ENCODE data around the gene ZBTB7A.

ZBTB7A gene

GRCh38 chr19:4101496-4101770 lies 34.7 kb upstream of the ZBTB7A start:
- DNase-seq (ENCODE audit: low read depth) = no peak
- H3K4me3 ChIP-seq (ENCODE audit: low read depth, low read length) = no peak overlapping the region
- TF ChIP-seq MAX (IDR thresholded peaks at IDR 0.05; ENCODE audit: low read depth, low read length) = no peak

GRCh38 chr19:4100647-4101495 lies 34.2 kb upstream of the ZBTB7A start:
- H3K4me3 ChIP-seq (ENCODE audit: low read depth, low read length) = no peak overlapping the region
- no peak for TF ChIP-seq POLR2A (IDR thresholded peaks at IDR 0.05; ENCODE audit: extremely low read depth, insufficient read length)
- TF ChIP-seq CTCF (IDR thresholded peaks at IDR 0.05; ENCODE audit: low read depth, low read length) = no peak
- TF ChIP-seq MYC (IDR thresholded peaks at IDR 0.05; ENCODE audit: low read depth, low read length) = no peak
- no peak for TF ChIP-seq MAX (IDR thresholded peaks at IDR 0.05; ENCODE audit: low read depth, low read length)
- peak; percentile 61 for DNase-seq (ENCODE audit: low read depth)

GRCh38 chr19:4099041-4099764 lies 32.5 kb upstream of the ZBTB7A start:
- no peak for TF ChIP-seq MYC (IDR thresholded peaks at IDR 0.05; ENCODE audit: low read depth, low read length)
- TF ChIP-seq POLR2A (IDR thresholded peaks at IDR 0.05; ENCODE audit: extremely low read depth, insufficient read length) = no peak
- no peak for TF ChIP-seq CTCF (IDR thresholded peaks at IDR 0.05; ENCODE audit: low read depth, low read length)
- DNase-seq (ENCODE audit: low read depth) = peak; percentile 88
- H3K4me3 ChIP-seq (ENCODE audit: low read depth, low read length) = no peak overlapping the region

- H3K4me3 ChIP-seq (ENCODE audit: low read depth, low read length) = no peak overlapping the region
- DNase-seq (ENCODE audit: low read depth) = no peak
- no peak for TF ChIP-seq MYC (IDR thresholded peaks at IDR 0.05; ENCODE audit: low read depth, low read length)
- TF ChIP-seq MAX (IDR thresholded peaks at IDR 0.05; ENCODE audit: low read depth, low read length) = no peak
- TF ChIP-seq CTCF (IDR thresholded peaks at IDR 0.05; ENCODE audit: low read depth, low read length) = no peak
- no peak for TF ChIP-seq POLR2A (IDR thresholded peaks at IDR 0.05; ENCODE audit: extremely low read depth, insufficient read length)
Measured at GRCh38 chr19:4098493-4098892, 31.8 kb upstream of the ZBTB7A start.

GRCh38 chr19:4097501-4097900 lies 30.8 kb upstream of the ZBTB7A start:
- H3K4me3 ChIP-seq (ENCODE audit: low read depth, low read length) = no peak overlapping the region
- TF ChIP-seq MYC (IDR thresholded peaks at IDR 0.05; ENCODE audit: low read depth, low read length) = no peak
- TF ChIP-seq POLR2A (IDR thresholded peaks at IDR 0.05; ENCODE audit: extremely low read depth, insufficient read length) = no peak
- no peak for TF ChIP-seq MAX (IDR thresholded peaks at IDR 0.05; ENCODE audit: low read depth, low read length)
- no peak for TF ChIP-seq CTCF (IDR thresholded peaks at IDR 0.05; ENCODE audit: low read depth, low read length)
- no peak for DNase-seq (ENCODE audit: low read depth)

- no peak for DNase-seq (ENCODE audit: low read depth)
- TF ChIP-seq MAX (IDR thresholded peaks at IDR 0.05; ENCODE audit: low read depth, low read length) = no peak
- TF ChIP-seq POLR2A (IDR thresholded peaks at IDR 0.05; ENCODE audit: extremely low read depth, insufficient read length) = no peak
- TF ChIP-seq MYC (IDR thresholded peaks at IDR 0.05; ENCODE audit: low read depth, low read length) = no peak
- no peak for TF ChIP-seq CTCF (IDR thresholded peaks at IDR 0.05; ENCODE audit: low read depth, low read length)
- H3K4me3 ChIP-seq (ENCODE audit: low read depth, low read length) = no peak overlapping the region
Measured at GRCh38 chr19:4096049-4096892, 29.6 kb upstream of the ZBTB7A start.

All from NB4 (cell line).